KOPT-K1 (cell line): ENCODE results near the gene C4BPA.
A peak's percentile ranks its signal among the peaks of the same experiment; 100 is the strongest.

Source experiments
- H3K27ac ChIP-seq: fragments of 200-600 bp; sonication (generic); 2 replicates; pipeline ENCODE4 v1.5.1; 2016; ENCODE audit warnings: antibody characterized with exemption, mild to moderate bottlenecking, low read depth, low read length; ENCODE audit not compliant: poor library complexity, severe bottlenecking
- H3K36me3 ChIP-seq: fragments of 200-600 bp; sonication (generic); 2 replicates; pipeline ENCODE4 v1.5.1; 2017; ENCODE audit warnings: antibody characterized with exemption, mild to moderate bottlenecking, low read length, moderate library complexity; ENCODE audit not compliant: insufficient read depth
- H3K9me3 ChIP-seq: fragments of 200-600 bp; sonication (generic); 2 replicates; pipeline ENCODE4 v1.5.1; 2017; ENCODE audit warnings: antibody characterized with exemption, low read length, mild to moderate bottlenecking; ENCODE audit not compliant: insufficient read depth, poor library complexity, severe bottlenecking

C4BPA gene

GRCh38 chr1:207088161-207088560, 15.9 kb upstream of the C4BPA start:
- Histone ChIP-seq H3K9me3 (no peaks in the 10 kb centered on the region), H3K36me3 (no peaks in the 10 kb centered on the region), H3K27ac (no peak overlapping the region)

GRCh38 chr1:207088701-207089626, 15.1 kb upstream of the C4BPA start, which contains the start of gene C4BPB:
TSS of gene C4BPB (plus strand) at chr1:207088860. CDS start at chr1:207089532, 672 bp downstream.
- Histone ChIP-seq H3K27ac (peak within 1 kb of the TSS; percentile 30), H3K9me3 (no peaks in the 10 kb centered on the region), H3K36me3 (no peaks in the 10 kb centered on the region)

- no peaks in the 10 kb centered on the region for H3K36me3 ChIP-seq
- no peaks in the 10 kb centered on the region for H3K9me3 ChIP-seq
- peak overlapping the region; percentile 30 for H3K27ac ChIP-seq
Measured at GRCh38 chr1:207089627-207090355, 14.2 kb upstream of the C4BPA start.

GRCh38 chr1:207091200-207091908, 12.7 kb upstream of the C4BPA start:
- H3K27ac ChIP-seq = no peak overlapping the region
- no peaks in the 10 kb centered on the region for H3K9me3 ChIP-seq
- H3K36me3 ChIP-seq = no peaks in the 10 kb centered on the region

- Histone ChIP-seq H3K27ac (no peak overlapping the region), H3K36me3 (no peaks in the 10 kb centered on the region), H3K9me3 (peaks cover 7% of the 10 kb centered on the region)
Measured at GRCh38 chr1:207093944-207094343, 10.1 kb upstream of the C4BPA start.

- Histone ChIP-seq H3K9me3 (peaks cover 7% of the 10 kb centered on the region), H3K27ac (no peak overlapping the region), H3K36me3 (no peaks in the 10 kb centered on the region)
Measured at GRCh38 chr1:207097871-207098324, 6.1 kb upstream of the C4BPA start.

GRCh38 chr1:207101720-207102119, 2.3 kb upstream of the C4BPA start:
- peaks cover 7% of the 10 kb centered on the region for H3K9me3 ChIP-seq

GRCh38 chr1:207102146-207102545, 1.9 kb upstream of the C4BPA start:
- H3K27ac ChIP-seq = no peak overlapping the region
- peaks cover 7% of the 10 kb centered on the region for H3K9me3 ChIP-seq
- no peaks in the 10 kb centered on the region for H3K36me3 ChIP-seq

More at GRCh38 chr1:207101720-207102119, 2.3 kb upstream of the C4BPA start:
- no peaks in the 10 kb centered on the region for H3K36me3 ChIP-seq
- no peak overlapping the region for H3K27ac ChIP-seq

- H3K27ac ChIP-seq = no peak overlapping the region
- peaks cover 7% of the 10 kb centered on the region for H3K9me3 ChIP-seq
- H3K36me3 ChIP-seq = no peaks in the 10 kb centered on the region
Measured at GRCh38 chr1:207102659-207103058, 1.4 kb upstream of the C4BPA start.

GRCh38 chr1:207109004-207109403, 5.0 kb downstream of the C4BPA start:
- Histone ChIP-seq H3K27ac (no peak overlapping the region), H3K36me3 (no peaks in the 10 kb centered on the region), H3K9me3 (no peaks in the 10 kb centered on the region)

- no peaks in the 10 kb centered on the region for H3K36me3 ChIP-seq
- H3K9me3 ChIP-seq = no peaks in the 10 kb centered on the region
Measured at GRCh38 chr1:207112616-207113296, 8.7 kb downstream of the C4BPA start.

GRCh38 chr1:207115269-207115668, 11.2 kb downstream of the C4BPA start:
- Histone ChIP-seq H3K9me3 (no peaks in the 10 kb centered on the region), H3K36me3 (no peaks in the 10 kb centered on the region), H3K27ac (no peak overlapping the region)

More at GRCh38 chr1:207112616-207113296, 8.7 kb downstream of the C4BPA start:
- no peak overlapping the region for H3K27ac ChIP-seq

GRCh38 chr1:207124389-207124788, 20.4 kb downstream of the C4BPA start:
- no peak overlapping the region for H3K27ac ChIP-seq
- H3K9me3 ChIP-seq = peaks cover 22% of the 10 kb centered on the region
- no peaks in the 10 kb centered on the region for H3K36me3 ChIP-seq

- no peak overlapping the region for H3K27ac ChIP-seq
- H3K9me3 ChIP-seq = peaks cover 31% of the 10 kb centered on the region
- H3K36me3 ChIP-seq = no peaks in the 10 kb centered on the region
Measured at GRCh38 chr1:207128336-207128921, 24.4 kb downstream of the C4BPA start.
